Spleen (tissue), 7 donors: ENCODE measurements around the gene TMEM35B.

Experiments
- CTCF ChIP-seq, 11 experiments: fragments of 200-600 bp in 7 of 11; fragments of 450-650 bp in 4 of 11; sonication (generic) in 4 of 11; IDR thresholded peaks in 8 of 11; conservative IDR thresholded peaks in 3 of 11; 1 replicate in 7 of 11; 2 replicates in 4 of 11; pipeline versions ENCODE4 v1.4.0 to v1.8.0; 2016 to 2021; ENCODE audit warnings: antibody characterized with exemption in 11 of 11, inconsistent platforms in 4 of 11, mild to moderate bottlenecking in 1 of 11
- POLR2A ChIP-seq, 3 donors: fragments of 450-650 bp; IDR thresholded peaks; one replicate each; pipeline ENCODE4 v1.5.1; 2017; ENCODE audit warnings: antibody characterized with exemption in 3 of 3, mild to moderate bottlenecking in 1 of 3
- POLR2AphosphoS5 ChIP-seq, 3 donors: sonication (generic); formaldehyde crosslinking; IDR thresholded peaks; one replicate each; pipeline ENCODE4 v1.5.1; 2017; ENCODE audit warnings: antibody characterized with exemption in 3 of 3
- donor health status: DM: no; HTN: no; CAD: no; lungs with moderate emphysema.
- donor health status: DM: no; HTN: no; CAD: no.
- donor health status: DM: no; HTN: no; CAD: no.

GRCh38 chr1:34984793-34985608, at the start of gene TMEM35B:
- TF ChIP-seq CTCF (IDR thresholded peaks at IDR 0.05 in 8 of 11, conservative IDR thresholded peaks at IDR 0.05 in 3 of 11) (peak in 5 of 11 experiments; percentile 12 to 34 (median 29)), POLR2A (IDR thresholded peaks at IDR 0.05) (peak in 2 of 3 donors; percentile 41 to 66), POLR2AphosphoS5 (IDR thresholded peaks at IDR 0.05) (peak; percentile 89 to 91 (median 91))
